Stimulated activated CD8-positive, alpha-beta memory T cell treated with anti-CD3 and anti-CD28 coated beads, Interleukin-7, amount 100 ng/mL, for 1 hour (primary cell): ENCODE measurements around the gene PNKD.

Experiments
- DNase-seq, 2 donors: peaks; one replicate each; pipeline ENCODE4 v3.0.0-alpha.2; 2020; ENCODE audit warnings: low read depth in 2 of 2

Gene PNKD

GRCh38 chr2:218256612-218257350 is 13.5 kb upstream of the PNKD start:
- DNase-seq: no peak

- peak; percentile 41 to 49 for DNase-seq
Observed at GRCh38 chr2:218257390-218257981, 12.8 kb upstream of the PNKD start.

DNA sequence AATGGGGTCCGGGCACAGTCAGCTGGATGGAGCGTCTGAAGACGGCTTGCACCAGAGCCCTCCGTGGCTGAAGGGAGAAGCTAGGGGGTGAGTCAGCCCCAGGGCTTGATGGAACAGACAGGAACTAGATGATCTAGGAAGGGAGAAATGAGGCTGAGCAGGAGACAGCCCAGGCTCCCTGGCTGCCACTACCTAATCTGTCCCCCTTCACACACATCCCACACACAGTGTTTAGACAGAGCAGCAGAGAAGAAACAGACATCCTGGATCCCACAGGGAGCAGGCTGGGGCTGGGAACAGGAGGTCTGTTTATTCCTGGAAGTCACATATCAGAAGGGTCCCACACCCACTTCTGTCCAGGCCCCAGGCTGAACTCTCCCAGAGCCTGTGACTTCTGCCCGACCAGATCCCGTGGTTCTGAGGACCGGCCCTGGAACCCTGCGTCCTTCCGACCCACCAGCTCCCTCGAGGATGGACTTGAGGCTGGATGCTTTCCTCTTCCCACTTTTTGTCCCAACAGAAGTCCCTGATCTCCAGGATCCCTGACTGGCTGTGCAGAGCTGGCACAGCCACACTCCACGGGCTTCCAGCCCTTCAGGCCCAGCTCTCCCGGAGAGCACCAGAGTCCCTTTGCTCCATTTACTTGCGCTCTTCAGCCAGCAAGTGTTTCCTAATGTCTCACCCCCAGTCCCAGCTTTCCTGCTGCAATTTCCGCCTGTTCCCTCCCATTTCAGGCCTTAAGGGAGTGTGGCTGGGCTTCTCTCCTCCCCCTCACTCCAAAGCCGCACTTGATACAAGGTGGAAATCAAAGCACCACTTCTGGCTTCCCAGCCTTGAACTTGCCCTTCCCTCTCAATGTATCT is 11.0 kb upstream of the PNKD start:
- no peak for DNase-seq

GRCh38 chr2:218260166-218260565 is 10.2 kb upstream of the PNKD start:
- no peak for DNase-seq

GRCh38 chr2:218260742-218261422 is 9.4 kb upstream of the PNKD start, which contains the start of gene GPBAR1:
Gene GPBAR1, plus strand, starts transcription at chr2:218261015. Its CDS starts 1,710 bp downstream, at chr2:218262725.
- DNase-seq: no peak

DNA sequence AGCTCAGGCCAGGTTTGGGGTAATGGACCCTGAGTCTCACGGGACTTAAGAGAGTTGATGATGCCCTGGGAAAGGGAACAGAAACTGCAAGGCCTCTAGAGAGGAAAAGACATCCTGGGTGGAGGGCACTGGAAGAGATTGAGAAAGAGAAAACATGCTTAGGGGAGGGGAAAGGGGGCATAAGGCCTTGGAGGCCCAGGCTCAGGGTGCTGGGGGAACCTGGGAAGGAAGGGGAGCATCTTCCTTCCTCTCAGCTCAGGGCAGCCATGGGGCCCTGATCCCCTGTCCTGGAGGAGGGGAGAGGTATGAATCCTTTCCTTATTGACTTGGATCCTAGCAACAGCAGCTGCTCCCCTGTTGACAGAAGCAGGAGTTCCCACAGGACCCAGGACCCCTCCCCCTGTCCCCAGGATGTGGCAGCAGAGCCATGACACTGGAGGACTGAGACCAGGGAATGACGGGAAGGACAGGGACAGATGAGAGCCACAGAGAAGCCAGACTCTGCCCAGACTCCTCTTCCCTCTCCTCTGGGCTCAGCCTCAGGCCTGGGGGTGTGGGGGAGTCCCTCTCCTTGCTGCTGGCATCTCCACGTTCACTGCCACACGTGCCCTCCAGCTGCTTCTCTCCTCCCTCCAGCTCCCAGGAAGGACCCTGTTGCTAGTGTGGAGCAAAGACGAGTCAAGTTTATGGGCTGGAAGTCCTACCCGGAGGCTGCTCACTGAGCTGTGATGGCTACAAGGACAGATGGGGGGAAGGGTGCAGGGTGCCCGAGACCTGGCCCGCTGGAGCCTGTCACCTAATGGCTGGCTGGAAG is 8.7 kb upstream of the PNKD start:
- DNase-seq: no peak

DNA sequence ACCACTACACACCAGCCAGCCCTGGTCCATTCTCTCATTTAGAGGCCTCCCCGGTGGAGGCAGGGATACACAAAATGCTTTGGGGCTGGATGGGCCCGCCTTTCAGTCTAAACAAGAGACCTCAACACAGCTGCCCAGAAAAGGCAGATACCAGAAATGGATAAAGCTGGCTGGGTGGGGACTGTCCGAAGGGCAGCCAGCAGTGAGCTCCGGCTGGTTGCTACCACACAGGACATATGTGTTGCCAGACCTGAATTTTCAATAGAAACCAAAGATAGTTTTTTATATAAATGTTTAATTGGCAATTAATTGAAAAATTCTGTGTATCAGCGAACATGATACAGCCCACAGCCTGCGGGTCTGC is 8.1 kb upstream of the PNKD start:
- DNase-seq: no peak

GRCh38 chr2:218262631-218263586 is 7.4 kb upstream of the PNKD start:
- DNase-seq: no peak

DNA sequence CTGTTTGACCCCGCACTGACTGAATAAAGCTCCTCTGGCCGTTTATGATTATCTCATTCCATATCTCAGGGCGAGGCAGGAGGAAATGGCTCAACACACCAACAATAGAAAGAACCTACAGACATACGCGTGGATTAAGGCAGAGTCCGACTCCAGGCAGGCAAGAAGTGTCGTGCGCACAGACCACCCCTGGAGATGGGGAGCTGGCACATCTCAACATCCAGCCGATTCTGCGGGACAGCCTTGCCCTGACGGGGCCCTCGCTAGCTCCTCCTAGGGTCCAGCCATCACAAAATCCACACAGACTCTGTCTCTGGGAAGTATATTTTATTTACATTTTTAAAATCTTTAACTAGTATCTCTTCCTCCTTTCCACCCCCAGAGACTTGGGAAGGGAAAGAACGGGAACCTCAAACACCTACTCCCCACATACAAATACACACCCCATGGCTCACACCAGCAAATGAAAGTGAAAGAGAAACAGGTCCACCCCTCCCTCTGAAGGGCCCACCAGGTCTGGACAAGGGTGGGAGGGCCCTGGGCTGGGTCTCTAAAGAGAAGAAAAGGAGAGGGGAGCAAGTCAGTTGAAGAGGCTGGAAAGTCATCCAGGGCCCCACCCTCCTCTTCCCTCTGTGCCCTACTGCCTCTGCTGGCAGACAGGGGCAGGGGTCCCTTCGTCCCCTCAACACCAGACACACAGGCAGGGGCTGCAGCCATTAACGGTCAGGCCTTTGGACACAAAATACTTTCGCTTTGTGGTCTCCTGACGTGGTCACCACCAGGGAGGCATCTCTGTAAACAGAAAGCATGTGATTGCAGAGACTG is 6.3 kb upstream of the PNKD start:
- DNase-seq: no peak

- no peak for DNase-seq
Observed at GRCh38 chr2:218264773-218265561, 5.4 kb upstream of the PNKD start.

GRCh38 chr2:218265626-218266025 is 4.7 kb upstream of the PNKD start:
- DNase-seq: no peak

DNA sequence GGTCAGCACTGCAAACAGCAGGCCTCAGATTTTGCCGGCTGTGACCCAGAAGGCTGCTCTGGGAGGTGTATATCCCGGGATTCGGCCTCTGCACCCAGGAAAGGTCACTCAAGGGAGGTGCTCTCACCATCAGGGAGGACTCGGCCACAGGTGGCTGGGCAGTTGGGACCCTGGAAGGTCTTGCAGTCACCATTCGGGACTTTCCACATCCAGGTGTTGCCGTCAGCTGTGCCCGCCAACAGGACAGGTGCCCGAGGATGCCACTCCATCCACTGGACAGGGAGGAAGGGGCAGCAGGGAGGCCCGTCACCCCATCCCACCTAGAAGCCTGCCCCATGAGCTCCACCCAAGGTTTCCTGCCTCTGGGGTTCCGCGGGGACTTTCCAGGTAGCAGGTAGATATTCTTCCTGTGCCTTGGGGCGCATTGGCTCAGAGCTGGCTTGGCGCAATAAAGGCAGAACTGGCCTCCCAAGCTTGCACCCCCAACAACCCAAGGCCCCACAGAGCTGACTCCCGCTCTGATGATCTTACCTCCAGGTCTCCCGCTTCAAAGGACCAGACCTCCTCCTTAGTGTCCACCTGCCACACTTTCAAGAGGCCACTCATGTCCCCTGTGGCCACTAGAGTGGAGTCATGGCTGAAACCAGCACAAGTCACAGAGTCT is 3.9 kb upstream of the PNKD start:
- DNase-seq: no peak

DNA sequence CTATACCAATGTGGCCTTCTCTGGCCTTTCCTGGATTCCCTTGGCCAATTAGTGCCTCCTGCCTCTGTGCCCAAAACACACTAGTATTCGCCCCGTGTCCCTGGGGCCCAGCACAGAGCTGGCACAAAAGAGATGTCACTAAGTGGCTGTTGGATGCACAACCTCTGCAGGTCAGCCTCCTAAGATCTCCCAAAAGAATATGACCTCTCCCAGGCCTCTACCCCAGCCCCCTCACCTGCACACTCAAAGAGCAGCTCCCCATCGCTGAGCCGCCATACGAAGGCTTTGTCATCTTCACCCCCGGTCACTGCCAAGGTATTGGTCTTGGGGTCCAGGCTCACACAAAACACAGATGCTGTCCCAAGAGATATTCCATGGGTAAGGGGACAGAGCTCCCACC is 3.1 kb upstream of the PNKD start:
- DNase-seq: no peak

- no peak for DNase-seq
Observed at GRCh38 chr2:218270721-218271486, 585 bp downstream of the PNKD start.

DNA sequence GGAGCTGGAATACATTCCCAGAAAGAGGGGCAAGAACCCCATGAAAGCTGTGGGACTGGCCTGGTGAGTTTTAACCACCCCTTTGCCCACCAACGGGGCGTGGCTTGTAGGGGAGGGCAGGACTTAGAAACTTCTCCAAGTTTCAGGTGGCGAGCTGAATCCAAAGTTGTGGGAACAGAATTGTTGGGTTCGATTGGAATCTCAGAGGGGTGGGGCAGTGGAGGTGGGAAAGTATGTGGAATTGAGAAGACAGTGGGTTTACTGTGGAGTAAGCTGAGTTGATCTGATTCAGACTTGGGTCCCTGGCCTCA is 1.1 kb downstream of the PNKD start:
- no peak for DNase-seq

DNA sequence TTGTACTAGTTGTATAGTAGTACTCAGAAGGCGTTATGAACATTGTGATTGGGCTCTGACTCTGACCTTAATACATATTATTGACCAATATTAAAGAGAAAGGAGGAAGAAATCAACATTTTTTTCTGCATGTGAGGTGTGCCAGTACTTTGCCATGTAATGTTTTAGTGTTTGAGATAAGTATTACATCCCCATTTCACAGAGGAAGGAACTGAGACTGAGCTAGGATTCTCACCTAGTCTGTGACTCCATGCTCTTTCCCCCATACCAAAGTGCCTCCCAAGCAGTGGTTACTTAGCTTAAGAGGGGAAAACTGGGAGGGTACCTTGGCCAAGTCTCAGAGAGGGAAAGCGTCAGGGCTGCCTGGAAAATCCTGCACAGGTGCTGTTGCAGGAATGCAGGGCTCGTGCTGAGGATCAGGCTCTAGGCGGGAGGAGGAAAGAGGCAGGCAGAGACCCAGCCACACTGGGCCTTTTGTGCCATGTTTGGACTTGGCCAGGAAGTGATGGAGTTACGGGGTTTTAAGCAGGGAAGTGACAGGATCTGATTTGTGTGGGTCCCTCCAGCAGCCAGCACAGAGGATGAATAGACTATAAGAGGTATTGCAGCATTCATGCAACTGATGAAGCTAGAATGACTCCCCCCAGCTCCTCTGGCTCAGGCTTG is 1.7 kb downstream of the PNKD start:
- no peak for DNase-seq
